ENCODE data around the gene CD34.

DNA sequence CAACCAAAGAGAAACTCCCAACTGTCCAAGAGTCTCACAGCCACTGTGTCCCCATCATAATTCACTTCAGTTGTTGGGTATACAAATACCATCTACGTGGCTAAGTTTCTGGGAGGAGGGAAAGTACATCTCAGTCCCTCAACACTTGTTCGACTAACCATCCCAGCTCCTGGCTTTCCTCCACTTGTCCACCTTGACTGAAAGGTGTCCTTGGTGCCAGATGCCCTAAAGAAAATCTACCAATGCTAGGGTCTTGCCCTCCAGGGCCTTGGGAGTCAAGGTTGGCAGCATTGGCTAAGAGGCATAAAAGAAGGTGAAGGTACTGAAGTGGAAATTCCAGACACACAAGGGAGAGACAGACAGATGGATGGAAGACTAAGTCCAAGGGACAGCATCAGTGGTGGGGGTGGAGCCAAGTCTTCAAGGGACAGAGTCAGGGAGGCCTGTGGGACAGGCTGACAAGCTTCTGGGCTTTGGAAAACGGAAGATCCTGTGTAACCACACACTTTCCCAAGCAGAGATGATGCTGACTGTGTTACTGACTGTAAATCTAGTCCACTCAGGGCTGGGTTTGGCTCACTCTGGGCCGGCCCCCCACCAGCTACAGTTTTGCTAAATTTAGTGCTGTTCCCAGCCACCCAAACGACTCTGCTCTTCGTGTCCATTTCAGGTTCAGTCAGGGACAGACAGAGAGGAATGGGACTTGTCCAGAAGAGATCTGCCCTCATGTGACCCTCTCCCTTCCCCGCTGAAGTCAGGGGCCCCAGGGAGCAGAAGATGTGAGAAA, 60.1 kb downstream of the CD34 start:
- TF ChIP-seq, protein P1, sequence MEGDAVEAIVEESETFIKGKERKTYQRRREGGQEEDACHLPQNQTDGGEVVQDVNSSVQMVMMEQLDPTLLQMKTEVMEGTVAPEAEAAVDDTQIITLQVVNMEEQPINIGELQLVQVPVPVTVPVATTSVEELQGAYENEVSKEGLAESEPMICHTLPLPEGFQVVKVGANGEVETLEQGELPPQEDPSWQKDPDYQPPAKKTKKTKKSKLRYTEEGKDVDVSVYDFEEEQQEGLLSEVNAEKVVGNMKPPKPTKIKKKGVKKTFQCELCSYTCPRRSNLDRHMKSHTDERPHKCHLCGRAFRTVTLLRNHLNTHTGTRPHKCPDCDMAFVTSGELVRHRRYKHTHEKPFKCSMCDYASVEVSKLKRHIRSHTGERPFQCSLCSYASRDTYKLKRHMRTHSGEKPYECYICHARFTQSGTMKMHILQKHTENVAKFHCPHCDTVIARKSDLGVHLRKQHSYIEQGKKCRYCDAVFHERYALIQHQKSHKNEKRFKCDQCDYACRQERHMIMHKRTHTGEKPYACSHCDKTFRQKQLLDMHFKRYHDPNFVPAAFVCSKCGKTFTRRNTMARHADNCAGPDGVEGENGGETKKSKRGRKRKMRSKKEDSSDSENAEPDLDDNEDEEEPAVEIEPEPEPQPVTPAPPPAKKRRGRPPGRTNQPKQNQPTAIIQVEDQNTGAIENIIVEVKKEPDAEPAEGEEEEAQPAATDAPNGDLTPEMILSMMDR (IDR thresholded peaks at IDR 0.05; ENCODE audit: low read length): no peak
- no peak for TF ChIP-seq EZH2 (IDR thresholded peaks at IDR 0.05; ENCODE audit: borderline replicate concordance, low read length)
